GM08714 (cell line): ENCODE results near the gene SLC7A5.

Experiments used
- H3K4me3 ChIP-seq: fragments of 200-500 bp; sonication (Bioruptor generic); 2 replicates; pipeline ENCODE4 v1.5.1; 2014; ENCODE audit warnings: mild to moderate bottlenecking, low read length, inconsistent platforms
- ZNF274 ChIP-seq: IDR thresholded peaks from 2 replicates; pipeline ENCODE4 v1.6.1; 2012; ENCODE audit warnings: mild to moderate bottlenecking, low read depth, low read length

SLC7A5 gene

GRCh38 chr16:87844120-87844733 lies 25.1 kb downstream of the SLC7A5 start:
- no peak overlapping the region for H3K4me3 ChIP-seq
- no peak for TF ChIP-seq ZNF274

DNA sequence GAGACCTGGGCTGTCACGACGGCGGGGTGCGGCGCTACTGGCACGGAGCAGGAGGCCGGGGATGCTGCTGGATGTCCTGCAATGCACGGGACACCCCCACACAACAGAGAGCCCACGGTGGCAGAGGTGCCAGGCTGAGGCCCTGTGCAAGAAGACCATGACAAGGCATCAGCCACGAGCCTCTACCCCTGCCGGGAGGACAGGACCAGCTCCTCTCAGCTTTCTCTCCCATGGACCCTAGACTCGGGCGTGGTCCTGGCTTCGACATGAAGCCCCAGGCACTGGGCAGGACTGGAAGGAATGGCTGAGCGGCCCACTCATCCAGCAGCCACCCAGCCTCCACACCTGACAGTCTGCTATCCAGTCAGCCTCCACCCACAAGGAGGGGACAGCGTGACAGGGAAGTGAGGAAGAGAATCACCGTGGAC lies 25.6 kb downstream of the SLC7A5 start:
- no peak for TF ChIP-seq ZNF274
- no peak overlapping the region for H3K4me3 ChIP-seq

DNA sequence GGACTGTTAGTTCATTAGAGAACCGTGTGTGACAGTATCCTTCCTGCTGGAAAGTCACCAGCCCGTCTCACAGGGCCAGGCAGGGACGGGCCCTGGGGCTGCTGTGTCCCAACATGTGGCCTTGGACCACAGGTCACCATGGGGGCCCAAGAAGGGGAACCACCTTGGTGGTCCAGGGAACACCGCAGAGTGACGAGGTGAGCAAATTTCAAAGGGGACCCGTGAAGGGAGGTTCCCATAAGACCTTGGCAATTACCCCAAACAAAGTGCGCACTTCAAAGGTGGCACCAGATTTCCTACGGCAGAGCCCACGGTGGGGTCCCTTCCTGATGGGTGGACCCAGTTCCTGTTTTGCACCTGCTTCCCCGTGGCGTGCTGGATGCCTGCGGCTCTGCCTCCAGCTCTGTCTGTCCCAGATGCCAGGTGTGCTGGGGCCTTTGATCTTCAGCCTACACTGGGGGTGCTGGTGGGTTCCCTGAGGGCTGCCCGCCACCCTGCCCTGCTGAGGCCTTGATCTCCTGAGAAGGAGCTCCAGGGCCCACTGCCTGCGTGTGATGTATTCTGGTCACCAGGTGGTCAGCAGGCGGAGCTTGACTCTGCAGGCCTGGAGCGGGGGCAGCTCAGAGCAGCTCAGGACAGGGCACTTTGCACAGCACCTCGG lies 27.0 kb downstream of the SLC7A5 start:
- TF ChIP-seq ZNF274, result no peak
- no peak overlapping the region for H3K4me3 ChIP-seq

DNA sequence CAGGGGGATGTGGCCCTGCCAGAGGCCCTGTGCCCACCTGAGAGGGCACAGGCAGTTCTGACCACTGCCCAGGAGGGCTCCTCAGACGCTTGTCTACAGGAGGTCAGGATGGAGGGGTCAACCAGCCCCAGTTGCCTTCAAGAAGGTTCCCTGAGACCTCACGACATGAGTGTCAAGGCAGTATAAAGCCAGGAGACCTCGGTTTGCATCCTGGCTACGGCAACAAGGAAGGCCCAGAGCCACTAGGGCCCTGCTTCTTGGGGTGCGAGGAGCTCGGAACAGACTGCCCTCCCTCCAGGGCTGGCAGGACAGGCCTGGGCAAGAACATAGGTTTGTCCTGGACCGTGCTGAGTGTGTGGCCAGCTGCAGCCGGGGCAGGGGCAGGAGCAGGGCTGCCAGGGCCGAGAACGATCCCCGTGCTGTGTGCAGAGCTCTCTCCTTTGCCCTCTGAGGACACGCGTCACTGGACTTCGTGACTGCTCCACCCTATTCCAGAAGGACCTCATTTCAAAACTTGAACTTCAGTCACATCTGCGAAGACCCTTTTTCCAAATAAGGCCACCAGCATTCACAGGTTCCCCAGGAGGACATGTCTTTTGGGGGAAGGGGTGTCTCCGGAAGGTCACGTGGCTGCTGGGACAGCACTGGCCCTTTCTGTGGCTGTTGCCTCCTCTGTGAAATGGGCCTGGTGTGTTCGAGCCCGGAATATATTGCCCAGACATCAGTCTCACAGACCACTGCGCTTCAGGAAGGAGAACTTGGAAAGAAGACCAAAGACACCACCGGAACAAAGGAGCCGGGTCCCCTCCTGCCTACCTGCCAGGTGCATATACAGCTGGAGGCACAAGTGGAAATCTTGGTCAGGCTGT lies 27.7 kb downstream of the SLC7A5 start:
- H3K4me3 ChIP-seq, result no peak overlapping the region
- TF ChIP-seq ZNF274, result no peak

DNA sequence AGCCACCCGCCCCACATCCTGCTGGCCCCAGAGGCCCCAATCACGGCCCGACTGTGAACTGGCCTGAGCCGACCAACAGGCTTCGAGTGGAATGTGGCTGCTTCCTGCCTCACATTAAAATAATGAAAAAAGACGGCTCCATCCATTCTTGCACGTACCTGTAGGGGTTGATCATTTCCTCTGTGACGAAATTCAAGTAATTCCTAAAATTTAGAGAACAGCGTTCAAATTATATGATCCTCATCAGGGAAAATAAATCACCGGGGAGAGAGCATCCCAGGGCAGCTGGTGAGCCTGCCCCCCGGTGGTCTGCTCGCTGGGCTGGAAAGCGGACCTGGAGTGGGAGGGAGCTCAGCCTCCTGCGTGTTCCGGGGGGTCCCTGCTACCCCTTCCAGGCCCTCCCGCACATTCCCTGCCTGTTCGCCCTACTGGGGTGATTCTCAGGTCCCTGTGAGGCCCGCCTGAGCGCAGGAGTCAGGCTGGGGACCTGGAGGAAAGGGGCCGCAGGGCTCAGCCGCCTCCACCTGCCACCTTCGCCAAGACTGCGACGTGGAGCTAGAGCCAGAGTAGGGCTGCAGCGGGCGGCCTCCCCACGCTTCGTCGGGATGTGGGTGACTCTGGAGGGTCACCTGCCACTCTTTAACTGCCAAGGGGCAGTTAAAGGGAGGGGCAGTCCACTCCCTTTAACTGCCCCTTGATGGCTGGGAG lies 28.9 kb downstream of the SLC7A5 start:
- TF ChIP-seq ZNF274, result no peak
- no peak overlapping the region for H3K4me3 ChIP-seq

GRCh38 chr16:87839542-87840270 lies 29.6 kb downstream of the SLC7A5 start:
- no peak for TF ChIP-seq ZNF274
- H3K4me3 ChIP-seq, result no peak overlapping the region

DNA sequence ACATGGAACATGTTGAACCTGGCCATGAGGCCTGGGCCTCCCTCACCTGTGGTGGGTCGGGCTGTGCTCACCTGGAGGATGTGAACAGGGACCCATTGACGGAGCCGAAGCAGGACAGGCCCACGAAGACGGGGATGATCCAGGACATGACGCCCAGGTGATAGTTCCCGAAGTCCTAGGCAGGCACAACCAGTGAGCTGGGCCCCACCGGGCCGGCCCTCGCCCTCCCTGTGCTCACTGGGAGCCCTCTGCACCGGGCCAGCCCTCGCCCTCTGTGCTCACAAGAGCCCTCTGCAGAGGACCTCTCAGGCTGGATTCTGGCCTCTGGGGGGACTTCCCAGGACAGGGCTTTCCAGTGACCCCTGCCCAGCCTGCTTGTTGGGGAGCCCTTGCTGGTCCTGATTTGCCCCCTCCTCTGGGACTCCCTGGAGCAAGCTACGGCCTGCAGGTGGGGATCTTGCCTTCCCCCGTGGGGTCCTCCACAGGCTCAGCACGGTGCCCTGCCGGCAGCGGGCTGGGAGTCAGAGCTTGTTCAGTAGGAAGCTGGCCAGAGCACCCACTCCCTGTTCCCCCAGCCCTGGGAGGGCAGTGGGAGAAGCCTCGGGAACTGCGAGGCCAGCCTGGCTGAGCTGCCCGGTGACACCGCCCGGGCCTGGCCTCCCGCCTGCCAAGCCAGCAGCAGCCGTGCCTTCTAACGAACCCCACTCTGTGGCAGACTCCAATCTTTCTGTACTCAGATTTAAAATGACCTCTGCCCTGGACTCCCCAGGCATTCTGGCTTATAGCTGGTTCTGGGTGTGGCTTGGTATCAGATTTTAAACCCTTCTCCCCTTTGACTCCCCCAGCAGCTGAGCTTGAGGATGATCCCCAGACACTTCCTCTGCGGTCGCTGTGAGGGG lies 30.4 kb downstream of the SLC7A5 start:
- TF ChIP-seq ZNF274, result no peak

DNA sequence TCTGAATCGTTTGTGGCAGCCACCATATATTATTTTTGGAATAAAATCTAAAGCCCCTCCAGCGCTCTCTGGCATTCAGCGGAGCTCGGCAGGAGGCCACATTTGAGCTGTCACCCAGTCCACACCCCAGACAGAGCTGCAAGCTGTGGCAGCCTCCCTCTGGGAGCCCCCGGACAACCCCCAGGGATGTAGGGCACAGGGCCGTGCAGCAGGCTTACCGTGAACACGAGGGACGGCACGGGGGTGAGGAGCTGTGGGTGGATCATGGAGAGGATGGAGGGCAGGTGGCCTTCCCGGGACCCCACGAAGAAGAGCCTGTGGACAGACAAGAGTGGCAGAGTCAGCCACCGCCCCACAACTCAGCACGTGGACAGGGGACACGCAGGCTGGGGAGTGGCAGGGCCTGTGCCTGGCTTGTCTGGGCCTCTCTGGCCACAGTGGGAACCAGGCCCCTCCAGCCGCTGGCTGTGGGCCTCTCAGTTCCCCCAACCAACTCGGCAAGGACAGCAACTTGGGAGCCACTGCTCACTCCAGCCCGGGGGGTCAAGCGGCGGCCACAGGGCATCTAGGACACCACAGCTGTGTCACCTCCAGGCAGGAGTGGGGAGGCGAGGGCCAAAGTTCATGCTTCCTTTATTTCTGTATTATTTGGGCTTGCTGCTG lies 31.5 kb downstream of the SLC7A5 start:
- no peak overlapping the region for H3K4me3 ChIP-seq
- no peak for TF ChIP-seq ZNF274

More for the DNA sequence above, 30.4 kb downstream of the SLC7A5 start:
- no peak overlapping the region for H3K4me3 ChIP-seq

GRCh38 chr16:87836844-87837581 lies 32.3 kb downstream of the SLC7A5 start:
- H3K4me3 ChIP-seq, result no peak overlapping the region
- no peak for TF ChIP-seq ZNF274

GRCh38 chr16:87836346-87836843 lies 32.9 kb downstream of the SLC7A5 start:
- TF ChIP-seq ZNF274, result no peak
- H3K4me3 ChIP-seq, result no peak overlapping the region

DNA sequence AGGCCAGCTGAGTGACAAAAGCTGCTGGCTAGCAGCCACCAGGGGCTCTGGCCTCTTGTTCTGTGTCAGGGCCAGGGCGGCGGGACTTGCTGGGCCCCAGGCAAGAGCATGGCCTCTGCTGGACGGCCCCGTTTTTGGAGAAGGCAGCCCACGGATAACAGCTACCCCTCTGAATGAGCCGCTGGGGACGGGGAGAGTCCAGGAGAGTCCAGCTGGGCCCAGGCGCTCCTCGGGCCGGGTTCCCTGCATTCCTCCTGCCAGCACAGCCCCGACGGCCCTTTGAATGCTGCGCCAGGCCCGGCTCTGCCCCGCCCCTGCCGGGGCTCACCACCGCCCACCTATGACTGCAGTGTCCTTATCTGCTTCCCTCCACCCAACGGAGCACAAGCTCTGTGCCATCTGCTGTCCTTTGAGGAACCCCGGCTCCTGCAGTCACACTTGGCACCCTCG lies 33.4 kb downstream of the SLC7A5 start:
- H3K4me3 ChIP-seq, result no peak overlapping the region
- no peak for TF ChIP-seq ZNF274
